Nephron (organoid): ENCODE data around the gene UNC13B.

Experiments
- H3K27ac Mint-ChIP-seq, 3 experiments: 2 replicates each; pipeline ENCODE4 v1.8.0; 2020; ENCODE audit warnings: mixed read lengths in 3 of 3, mild to moderate bottlenecking in 2 of 3, moderate library complexity in 1 of 3
- H3K27me3 Mint-ChIP-seq: 2 replicates; pipeline ENCODE4 v1.8.0; 2021; ENCODE audit warnings: low read depth, mild to moderate bottlenecking, moderate library complexity, mixed read lengths
- H3K36me3 Mint-ChIP-seq: 2 replicates; pipeline ENCODE4 v1.8.0; 2020; ENCODE audit warnings: low read depth, mixed read lengths
- H3K4me1 Mint-ChIP-seq: 2 replicates; pipeline ENCODE4 v1.8.0; 2020; ENCODE audit warnings: mixed read lengths
- H3K4me3 Mint-ChIP-seq, 3 experiments: 2 replicates each; pipeline ENCODE4 v1.8.0; 2020; ENCODE audit warnings: mild to moderate bottlenecking in 3 of 3, mixed read lengths in 3 of 3, moderate library complexity in 2 of 3
- H3K9me3 Mint-ChIP-seq: 2 replicates; pipeline ENCODE4 v1.8.0; 2020; ENCODE audit warnings: mixed read lengths
- TF ChIP-seq, protein P1 (sequence below), 3 experiments: fragments of 200-600 bp; sonication (generic); IDR thresholded peaks; one replicate each; pipeline ENCODE4 v1.5.0; 2021; ENCODE audit warnings: antibody characterized with exemption in 3 of 3; ENCODE audit not compliant: unreplicated experiment in 3 of 3

Gene UNC13B

GRCh38 chr9:35422753-35423152 lies 260.9 kb downstream of the UNC13B start:
- Mint-ChIP-seq H3K9me3 (peaks cover 12% of the 10 kb centered on the region), H3K36me3 (no peaks in the 10 kb centered on the region), H3K4me1 (no peaks in the 10 kb centered on the region), H3K27ac (no peak overlapping the region), H3K27me3 (peaks cover 5% of the 10 kb centered on the region), H3K4me3 (no peak overlapping the region)
- TF ChIP-seq, protein P1, sequence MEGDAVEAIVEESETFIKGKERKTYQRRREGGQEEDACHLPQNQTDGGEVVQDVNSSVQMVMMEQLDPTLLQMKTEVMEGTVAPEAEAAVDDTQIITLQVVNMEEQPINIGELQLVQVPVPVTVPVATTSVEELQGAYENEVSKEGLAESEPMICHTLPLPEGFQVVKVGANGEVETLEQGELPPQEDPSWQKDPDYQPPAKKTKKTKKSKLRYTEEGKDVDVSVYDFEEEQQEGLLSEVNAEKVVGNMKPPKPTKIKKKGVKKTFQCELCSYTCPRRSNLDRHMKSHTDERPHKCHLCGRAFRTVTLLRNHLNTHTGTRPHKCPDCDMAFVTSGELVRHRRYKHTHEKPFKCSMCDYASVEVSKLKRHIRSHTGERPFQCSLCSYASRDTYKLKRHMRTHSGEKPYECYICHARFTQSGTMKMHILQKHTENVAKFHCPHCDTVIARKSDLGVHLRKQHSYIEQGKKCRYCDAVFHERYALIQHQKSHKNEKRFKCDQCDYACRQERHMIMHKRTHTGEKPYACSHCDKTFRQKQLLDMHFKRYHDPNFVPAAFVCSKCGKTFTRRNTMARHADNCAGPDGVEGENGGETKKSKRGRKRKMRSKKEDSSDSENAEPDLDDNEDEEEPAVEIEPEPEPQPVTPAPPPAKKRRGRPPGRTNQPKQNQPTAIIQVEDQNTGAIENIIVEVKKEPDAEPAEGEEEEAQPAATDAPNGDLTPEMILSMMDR (IDR thresholded peaks at IDR 0.05; ENCODE audit: unreplicated experiment in 3 of 3), result no peak

- peaks cover 12% of the 10 kb centered on the region for H3K9me3 Mint-ChIP-seq
- no peak overlapping the region for H3K4me3 Mint-ChIP-seq
- TF ChIP-seq, protein P1 (IDR thresholded peaks at IDR 0.05; ENCODE audit: unreplicated experiment in 3 of 3), result no peak
- no peaks in the 10 kb centered on the region for H3K36me3 Mint-ChIP-seq
- H3K27ac Mint-ChIP-seq, result peak overlapping the region in 1 of 3 experiments; percentile 12
- no peaks in the 10 kb centered on the region for H3K27me3 Mint-ChIP-seq
- no peaks in the 10 kb centered on the region for H3K4me1 Mint-ChIP-seq
Measured at GRCh38 chr9:35423499-35423898, 261.7 kb downstream of the UNC13B start.

DNA sequence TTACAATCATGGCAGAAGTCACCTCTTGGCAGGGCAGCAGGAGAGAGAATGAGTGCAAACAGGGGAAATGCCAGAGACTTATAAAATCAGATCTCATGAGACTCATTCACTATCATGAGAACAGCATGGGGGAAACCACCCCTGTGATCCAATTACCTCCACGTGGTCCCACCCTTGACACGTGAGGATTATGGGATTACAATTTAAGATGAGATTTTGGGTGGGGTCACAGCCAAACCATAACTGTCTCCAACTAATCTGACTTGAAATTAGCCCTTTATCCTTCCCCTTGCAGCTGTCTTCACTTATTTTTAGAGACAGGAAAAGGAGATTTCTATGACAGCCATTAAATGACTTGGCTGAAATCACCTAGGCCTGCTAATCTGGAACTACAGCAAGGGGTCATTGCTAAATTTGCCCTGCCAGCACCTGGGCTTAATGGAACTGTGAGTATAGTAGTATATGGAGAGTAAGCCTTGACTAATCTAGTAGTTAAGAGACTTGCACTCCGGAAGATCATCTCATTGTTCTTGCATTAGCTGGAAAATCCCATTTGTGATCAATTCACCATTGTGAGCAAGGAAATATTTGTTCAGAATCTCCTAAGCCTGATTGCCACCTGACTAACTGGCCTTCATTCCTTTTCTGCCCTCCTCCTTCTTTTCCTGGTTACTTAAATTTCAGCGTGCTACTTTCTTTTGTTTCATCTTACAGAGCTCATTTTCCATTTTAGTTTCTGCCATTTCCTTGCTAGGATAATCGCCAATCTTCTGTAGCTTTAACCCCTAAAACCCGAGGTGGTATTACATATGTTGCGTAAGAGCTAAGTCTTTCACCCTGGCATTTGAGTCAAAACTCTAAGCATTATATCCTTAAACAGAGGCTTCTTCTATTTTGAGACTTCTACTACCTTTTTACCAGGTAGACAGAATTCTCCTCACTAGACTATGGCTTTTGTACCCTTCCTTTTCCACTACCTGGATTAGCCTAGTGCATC lies 262.8 kb downstream of the UNC13B start:
- H3K27me3 Mint-ChIP-seq, result no peaks in the 10 kb centered on the region
- TF ChIP-seq, protein P1 (IDR thresholded peaks at IDR 0.05; ENCODE audit: unreplicated experiment in 3 of 3), result no peak
- H3K4me1 Mint-ChIP-seq, result no peaks in the 10 kb centered on the region
- H3K27ac Mint-ChIP-seq, result no peak overlapping the region
- no peaks in the 10 kb centered on the region for H3K36me3 Mint-ChIP-seq
- peaks cover 13% of the 10 kb centered on the region for H3K9me3 Mint-ChIP-seq
- H3K4me3 Mint-ChIP-seq, result no peak overlapping the region

DNA sequence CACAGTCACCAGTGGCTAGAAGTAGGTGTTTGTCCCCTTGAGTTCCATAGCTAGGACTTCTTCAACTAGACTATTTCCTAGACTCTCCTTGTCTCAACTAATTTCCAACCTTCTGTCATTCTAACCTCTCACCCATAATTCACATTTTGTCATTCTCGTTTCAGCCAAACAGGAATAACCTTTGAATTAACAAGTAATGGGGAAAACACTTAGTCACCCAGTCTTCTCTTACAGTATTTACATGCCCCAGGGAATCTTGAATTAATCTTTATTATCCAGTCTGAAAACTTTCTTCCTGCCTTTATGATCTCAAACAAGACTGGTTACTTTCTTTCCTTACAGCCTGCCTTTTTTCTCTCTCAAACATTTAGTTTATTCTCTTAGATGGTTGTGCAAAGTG lies 264.8 kb downstream of the UNC13B start:
- TF ChIP-seq, protein P1 (IDR thresholded peaks at IDR 0.05; ENCODE audit: unreplicated experiment in 3 of 3), result no peak
- no peak overlapping the region for H3K27ac Mint-ChIP-seq
- H3K27me3 Mint-ChIP-seq, result no peaks in the 10 kb centered on the region
- peaks cover 8% of the 10 kb centered on the region for H3K9me3 Mint-ChIP-seq
- no peaks in the 10 kb centered on the region for H3K36me3 Mint-ChIP-seq
- no peak overlapping the region for H3K4me3 Mint-ChIP-seq
- no peaks in the 10 kb centered on the region for H3K4me1 Mint-ChIP-seq

- H3K4me1 Mint-ChIP-seq, result no peaks in the 10 kb centered on the region
- no peak overlapping the region for H3K27ac Mint-ChIP-seq
- no peak overlapping the region for H3K4me3 Mint-ChIP-seq
- peaks cover 8% of the 10 kb centered on the region for H3K9me3 Mint-ChIP-seq
- H3K27me3 Mint-ChIP-seq, result peaks cover 7% of the 10 kb centered on the region
- TF ChIP-seq, protein P1 (IDR thresholded peaks at IDR 0.05; ENCODE audit: unreplicated experiment in 3 of 3), result no peak
- H3K36me3 Mint-ChIP-seq, result no peaks in the 10 kb centered on the region
Measured at GRCh38 chr9:35431467-35431866, 269.7 kb downstream of the UNC13B start.
